Melanocyte of skin (primary cell): ENCODE results near the gene CXXC4. TPM values are rescaled to one million over a fixed set of nuclear protein-coding genes. Genes with fewer than 3 reads are reported as not detected.

ENCODE experiments used
- total RNA-seq, 2 donors: library from RNA; depleted of rRNA; stranded (reverse); fragments of >200 nt; gene quantifications; 2 replicates each; pipeline ENCODE4 v1.2.3, GENCODE V29; 2012

The CXXC4 gene
- under 1 TPM in 1 of 2 donors, not detected in 1; under 0.01 TPM for total RNA-seq

GRCh38 chr4:104494822-104495559 lies at the start of gene CXXC4:
Gene CXXC4 (minus strand): TSS chr4:104494894. CDS start chr4:104491802, 3,092 bp downstream.

